Panc1 (cell line): Measurements from ENCODE around the gene CNRIP1.

Experiments
- POLR2AphosphoS5 ChIP-seq: IDR thresholded peaks from 2 replicates; pipeline ENCODE4 v1.6.1; 2012; ENCODE audit warnings: mild to moderate bottlenecking, low read depth, low read length, moderate library complexity
- TF ChIP-seq, protein P1 (sequence below): fragments of 450-650 bp; IDR thresholded peaks from 2 replicates; pipeline ENCODE4 v1.5.1; 2017; ENCODE audit warnings: mild to moderate bottlenecking

DNA sequence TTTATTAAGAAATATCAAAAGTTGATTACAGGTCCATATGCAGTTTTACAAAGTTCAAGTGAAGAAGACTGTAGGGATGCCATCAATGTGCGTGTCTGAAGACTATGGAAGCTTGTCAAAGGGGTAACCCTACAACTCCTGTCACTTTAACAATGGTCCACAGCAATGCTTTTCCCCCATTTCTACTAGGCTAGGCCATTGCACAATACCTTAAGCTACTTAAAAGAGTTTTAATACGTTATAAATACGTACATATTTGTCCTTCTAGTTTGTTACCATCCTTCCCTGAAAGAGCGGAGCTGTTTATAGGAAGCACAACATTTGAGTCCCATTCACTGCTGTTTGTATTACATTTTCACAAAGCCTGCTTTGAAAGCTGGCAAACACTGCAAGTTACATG lies 26.7 kb downstream of the CNRIP1 start:
- TF ChIP-seq, protein P1, sequence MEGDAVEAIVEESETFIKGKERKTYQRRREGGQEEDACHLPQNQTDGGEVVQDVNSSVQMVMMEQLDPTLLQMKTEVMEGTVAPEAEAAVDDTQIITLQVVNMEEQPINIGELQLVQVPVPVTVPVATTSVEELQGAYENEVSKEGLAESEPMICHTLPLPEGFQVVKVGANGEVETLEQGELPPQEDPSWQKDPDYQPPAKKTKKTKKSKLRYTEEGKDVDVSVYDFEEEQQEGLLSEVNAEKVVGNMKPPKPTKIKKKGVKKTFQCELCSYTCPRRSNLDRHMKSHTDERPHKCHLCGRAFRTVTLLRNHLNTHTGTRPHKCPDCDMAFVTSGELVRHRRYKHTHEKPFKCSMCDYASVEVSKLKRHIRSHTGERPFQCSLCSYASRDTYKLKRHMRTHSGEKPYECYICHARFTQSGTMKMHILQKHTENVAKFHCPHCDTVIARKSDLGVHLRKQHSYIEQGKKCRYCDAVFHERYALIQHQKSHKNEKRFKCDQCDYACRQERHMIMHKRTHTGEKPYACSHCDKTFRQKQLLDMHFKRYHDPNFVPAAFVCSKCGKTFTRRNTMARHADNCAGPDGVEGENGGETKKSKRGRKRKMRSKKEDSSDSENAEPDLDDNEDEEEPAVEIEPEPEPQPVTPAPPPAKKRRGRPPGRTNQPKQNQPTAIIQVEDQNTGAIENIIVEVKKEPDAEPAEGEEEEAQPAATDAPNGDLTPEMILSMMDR, result no peak
- TF ChIP-seq POLR2AphosphoS5, result no peak
